ENCODE results near the gene GNAT3.

GNAT3 gene

DNA sequence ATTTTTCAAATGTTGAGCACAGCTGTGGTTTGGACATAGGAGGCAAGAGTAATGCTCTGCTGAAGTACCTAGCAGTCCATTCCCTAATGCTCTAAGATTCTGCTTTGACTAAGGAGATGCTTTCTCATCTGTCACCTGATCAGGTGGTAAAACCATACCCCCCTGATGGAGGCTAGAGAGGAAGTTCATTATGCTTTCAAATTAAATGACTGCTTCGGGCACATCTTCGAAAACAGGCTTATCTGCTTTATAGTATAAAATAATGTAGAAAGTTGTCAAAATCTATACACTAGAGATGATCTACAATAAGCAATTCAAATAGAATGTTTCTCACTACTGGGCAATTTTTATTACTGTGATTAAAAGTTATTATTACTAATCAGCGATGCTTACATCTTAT is at the start of gene GNAT3:
Gene GNAT3 (minus strand): TSS at position 101 of the 400 bp plus-strand sequence. CDS start 138 bp downstream, outside the sequence.
- no peak for DNase-seq (ENCODE audit: low spot score)
- no peak for FAIRE-seq

DNA sequence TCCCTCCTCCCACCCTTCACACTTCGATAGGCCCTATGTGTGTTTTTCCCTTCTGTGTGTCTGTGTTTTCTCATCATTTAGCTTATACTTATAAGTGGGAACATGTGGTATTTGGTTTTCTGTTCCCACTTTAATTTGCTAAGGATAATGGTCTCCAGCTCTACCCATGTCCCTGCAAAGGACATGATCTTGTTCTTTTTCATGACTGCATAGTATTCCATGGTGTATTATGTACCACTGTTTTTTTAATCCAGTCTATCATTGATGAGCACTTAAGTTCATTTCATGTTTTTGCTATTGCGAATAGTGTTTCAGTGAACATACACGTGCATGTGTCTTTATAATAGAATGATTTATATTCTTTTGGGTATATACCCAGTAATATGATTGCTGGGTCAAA is 46.3 kb upstream of the GNAT3 start:
- DNase-seq (ENCODE audit: low spot score) (no peak), FAIRE-seq (no peak)

DNA sequence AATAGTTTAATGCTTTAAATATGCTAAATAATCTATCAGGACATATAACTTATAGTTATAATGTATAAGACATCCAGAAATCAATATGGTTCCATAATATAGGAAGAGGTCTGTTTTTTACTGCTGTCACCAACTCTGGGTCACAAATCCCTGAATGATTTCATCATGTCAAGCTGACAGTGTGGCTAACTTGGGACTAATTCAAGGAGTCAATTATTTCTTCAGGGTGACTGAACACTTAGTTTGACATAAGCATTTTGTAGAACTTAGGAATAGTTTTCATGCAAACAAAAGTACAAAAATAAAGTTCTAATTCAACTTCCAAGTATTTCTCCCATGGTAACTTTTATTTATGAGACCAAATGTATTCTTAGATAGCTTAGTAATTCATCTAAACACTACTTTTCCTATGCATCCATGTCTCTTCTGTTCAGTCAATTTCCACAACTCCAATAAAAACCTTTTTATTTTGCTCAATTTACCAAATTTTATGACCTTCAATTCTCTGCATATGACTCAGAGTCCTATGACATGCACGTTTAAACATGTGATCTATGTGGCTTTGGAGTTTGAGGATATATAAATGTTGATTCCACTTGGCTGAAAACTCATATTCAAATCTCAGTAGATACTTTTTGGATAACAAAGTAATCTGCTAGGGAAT is 40.3 kb upstream of the GNAT3 start:
- DNase-seq (ENCODE audit: low spot score) (no peak), FAIRE-seq (no peak)

DNA sequence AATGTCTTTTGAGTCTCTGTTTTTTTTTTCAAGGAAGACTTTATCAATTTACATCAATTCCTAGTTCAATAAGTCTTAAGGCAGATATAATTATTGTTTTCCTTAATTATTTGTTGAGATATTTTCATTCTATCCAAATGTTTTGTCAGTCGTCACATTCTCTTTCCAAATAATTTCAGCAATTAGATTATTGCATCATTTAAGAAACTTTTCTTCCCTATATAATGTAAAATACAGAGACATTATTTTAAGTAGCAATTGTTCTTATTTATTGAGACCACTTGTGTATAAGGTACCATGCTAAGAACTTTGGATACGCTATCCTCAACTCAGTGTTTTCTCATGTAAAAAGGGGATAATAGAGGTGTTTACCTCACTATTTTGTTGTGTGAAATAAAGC is 38.1 kb upstream of the GNAT3 start:
- FAIRE-seq: peak; percentile 22
- DNase-seq (ENCODE audit: low spot score): no peak

DNA sequence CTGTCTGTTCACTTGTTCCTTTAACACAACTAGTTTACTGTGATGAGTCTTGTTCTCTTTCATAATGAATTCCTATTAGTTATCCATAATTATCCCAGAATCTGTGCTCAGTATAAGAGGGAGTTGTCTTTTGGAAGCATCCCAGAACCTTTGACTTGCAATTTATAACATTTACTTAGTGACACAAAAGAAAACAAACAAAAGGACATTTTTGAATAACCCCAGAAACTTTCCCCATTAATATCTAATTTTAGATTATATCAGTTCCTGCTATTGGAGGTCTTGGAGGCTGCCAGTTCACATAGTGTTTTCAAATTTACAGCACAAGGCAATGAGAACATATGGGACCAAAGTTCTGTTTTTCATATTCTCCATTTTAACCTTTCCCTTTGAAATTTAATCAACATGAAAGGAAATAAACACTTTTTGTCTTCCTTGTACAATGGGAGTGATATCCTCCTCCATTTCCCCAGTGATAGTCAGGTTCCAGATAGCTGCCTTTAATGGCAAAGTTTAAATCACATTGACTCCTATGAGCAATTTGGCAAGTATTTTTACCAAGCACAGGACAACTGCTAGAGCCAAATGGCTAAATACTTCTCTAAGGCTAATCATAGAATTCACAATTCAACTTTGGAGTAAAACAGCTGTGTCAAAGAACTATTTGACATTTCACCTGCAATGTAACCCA is 37.1 kb upstream of the GNAT3 start:
- no peak for DNase-seq (ENCODE audit: low spot score)
- no peak for FAIRE-seq

DNA sequence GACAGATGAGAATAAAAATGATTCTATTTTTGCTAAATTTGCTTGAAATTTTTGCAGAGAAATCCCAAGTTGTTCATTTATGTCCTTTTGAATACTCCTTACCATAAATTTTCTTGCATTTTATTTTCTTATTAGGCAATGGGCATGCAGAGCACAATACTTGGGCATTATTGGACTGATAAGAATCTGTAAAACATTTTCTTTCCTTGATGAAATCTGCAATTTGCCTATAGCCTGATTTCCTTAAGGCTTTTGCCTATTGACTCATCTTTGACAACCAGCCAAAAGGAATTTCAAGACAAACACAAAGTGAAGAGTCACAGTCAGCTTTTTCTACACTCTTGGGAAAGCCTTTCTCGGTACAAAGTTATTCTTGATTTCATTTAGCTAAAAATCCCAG is 30.5 kb upstream of the GNAT3 start:
- FAIRE-seq (peak; percentile 87), DNase-seq (ENCODE audit: low spot score) (peak; percentile 42)

DNA sequence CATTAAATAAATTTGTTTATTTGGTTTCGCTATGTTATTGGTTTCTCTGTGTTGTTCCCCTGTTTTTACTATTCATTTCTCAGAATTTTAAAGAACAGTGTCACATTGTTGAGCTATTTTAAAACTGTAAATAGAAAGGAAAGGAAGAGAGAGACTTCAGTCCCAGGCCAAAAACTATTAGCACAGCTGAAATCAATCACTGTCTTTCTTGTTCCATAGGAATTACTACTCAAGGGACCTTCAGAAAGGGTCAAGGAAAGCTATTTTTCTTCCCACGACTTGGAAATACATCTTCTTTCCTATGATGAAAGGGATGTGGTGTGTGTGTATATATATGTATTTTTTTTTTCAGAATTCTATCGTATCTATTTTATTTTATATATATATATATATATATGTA is 29.0 kb upstream of the GNAT3 start:
- FAIRE-seq (no peak), DNase-seq (ENCODE audit: low spot score) (no peak)

DNA sequence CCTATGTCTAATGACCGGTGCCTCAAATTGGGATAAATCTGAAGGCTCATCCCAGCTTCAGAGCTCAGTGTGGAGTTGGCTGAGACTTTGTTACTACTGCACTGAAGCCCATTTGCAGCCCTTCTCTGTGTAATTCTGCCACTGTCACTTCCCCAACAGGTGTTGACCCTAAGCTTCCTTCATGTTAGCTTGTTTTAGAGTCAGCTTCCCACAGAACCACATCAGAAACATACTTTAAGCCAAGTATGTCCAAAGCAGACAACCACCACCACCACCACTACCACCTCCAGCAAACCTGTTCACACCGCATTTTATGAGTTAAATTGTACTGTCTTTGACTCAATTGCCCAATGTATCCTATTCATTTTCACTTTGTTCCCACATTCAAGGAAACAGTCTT is 25.2 kb upstream of the GNAT3 start:
- FAIRE-seq (no peak), DNase-seq (ENCODE audit: low spot score) (no peak)

DNA sequence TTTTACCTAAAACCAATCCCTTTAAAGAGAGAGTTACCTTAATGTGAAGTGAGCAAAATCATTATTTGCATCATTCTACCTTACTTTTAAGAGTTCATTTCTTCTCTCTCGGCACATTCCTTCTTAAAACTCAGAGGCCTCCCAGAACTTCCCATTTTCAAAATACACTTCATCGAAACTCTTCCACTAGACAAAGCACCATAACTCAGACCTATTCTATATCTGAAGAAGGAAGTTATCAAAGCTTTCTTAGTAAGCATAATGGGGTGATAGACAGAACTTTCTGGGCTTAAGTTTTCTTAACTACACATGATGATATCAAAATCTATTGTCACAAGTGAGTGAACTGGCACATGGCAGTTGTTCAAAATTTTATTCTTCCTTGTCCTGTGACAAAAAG is 24.6 kb upstream of the GNAT3 start:
- no peak for DNase-seq (ENCODE audit: low spot score)

DNA sequence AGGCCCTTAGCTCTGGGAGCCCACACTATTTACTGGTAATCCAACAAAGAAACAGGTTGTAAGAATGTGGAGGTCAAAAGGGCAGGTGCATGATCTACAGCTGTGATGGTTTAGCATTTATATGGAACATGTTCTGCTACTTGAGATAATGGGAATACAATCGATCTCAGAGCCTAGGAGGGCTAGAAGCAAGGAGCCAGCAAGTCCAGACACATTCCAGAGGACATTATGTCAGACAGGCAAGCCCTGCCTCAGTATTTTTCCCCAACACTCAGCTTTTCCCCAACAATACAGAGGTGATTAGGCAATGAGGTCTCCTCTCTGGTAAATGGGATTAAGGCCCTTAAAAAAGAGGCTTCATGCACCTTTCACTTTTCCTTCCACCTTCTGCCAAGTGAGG is 21.4 kb upstream of the GNAT3 start:
- FAIRE-seq (no peak), DNase-seq (ENCODE audit: low spot score) (no peak)

More for the DNA sequence above, 24.6 kb upstream of the GNAT3 start:
- FAIRE-seq: no peak

DNA sequence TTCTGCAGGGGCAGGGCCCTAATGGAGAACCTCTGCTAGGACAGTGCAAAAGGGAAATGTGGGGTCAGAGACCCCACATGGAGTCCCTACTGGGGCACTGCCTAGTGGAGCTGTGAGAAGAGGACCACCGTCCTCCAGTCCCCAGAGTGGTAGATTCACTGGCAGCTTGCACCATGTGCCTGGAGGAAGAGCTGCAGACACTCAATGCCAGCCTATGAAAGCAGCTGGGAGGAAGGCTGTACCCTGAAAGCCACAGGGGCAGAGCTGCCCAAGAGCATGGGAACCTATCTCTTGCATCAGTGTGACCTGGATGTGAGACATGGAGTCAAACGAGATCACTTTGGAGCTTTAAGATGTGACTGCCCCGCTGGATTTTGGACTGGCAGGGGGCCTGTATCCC is 20.3 kb upstream of the GNAT3 start:
- FAIRE-seq: no peak
- no peak for DNase-seq (ENCODE audit: low spot score)

DNA sequence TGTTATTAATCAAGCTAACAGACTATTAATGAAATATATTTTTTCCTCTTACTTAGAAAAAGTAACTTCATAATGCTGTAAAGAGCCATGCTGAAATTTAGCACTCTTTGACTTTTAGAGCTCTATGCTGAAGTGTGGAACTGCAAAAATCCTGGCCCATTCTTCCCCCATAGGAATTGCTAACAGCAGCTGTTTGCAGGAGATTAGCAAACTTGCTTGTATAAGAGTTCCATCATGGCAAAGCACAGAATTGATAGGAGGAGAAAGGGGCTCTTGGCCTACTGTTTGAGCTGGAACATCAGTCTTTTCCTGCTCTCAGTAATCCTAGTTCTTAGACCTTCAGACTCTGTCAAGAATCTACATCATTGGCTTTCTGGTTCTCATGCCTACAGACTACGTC is 18.3 kb upstream of the GNAT3 start:
- FAIRE-seq: no peak
- DNase-seq (ENCODE audit: low spot score): no peak

DNA sequence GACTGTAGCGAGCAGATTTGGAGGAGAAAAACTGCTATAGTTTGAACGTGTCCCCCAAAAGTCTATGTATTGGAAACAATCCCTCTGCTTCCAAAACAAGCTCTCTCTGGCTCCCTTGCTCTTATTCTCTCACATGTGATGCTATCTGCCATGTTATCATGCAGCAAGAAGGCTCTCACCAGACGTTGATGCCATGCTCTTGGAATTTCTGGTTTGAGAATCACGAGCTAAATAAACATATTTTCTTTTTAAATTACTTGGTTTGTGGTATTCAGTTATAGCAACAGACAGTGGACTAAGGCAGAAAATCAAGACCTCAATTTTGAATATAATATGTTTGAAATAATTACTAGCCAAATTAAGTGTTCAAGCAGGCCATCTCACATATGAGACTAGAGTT is 17.5 kb upstream of the GNAT3 start:
- no peak for FAIRE-seq
- DNase-seq (ENCODE audit: low spot score): no peak

DNA sequence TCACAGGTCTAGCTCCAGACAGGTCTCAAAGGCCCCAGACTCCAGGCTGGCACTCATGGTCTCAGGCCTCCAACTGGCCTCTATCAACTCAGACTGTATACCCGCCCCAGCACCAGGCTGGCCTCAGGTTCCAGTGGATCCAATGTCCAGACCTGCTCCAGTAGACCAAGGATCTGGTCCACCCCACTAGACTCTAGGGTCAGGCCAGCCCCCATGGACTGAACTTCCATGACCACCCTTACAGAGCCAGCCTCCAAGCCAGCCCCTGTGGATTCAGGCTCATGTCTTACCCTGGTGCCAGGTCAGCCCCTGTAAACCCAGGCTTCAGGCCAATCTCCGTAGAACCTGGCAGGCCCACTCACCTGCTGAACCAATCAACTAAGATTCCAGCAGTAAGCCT is 16.8 kb upstream of the GNAT3 start:
- FAIRE-seq: no peak
- DNase-seq (ENCODE audit: low spot score): no peak

DNA sequence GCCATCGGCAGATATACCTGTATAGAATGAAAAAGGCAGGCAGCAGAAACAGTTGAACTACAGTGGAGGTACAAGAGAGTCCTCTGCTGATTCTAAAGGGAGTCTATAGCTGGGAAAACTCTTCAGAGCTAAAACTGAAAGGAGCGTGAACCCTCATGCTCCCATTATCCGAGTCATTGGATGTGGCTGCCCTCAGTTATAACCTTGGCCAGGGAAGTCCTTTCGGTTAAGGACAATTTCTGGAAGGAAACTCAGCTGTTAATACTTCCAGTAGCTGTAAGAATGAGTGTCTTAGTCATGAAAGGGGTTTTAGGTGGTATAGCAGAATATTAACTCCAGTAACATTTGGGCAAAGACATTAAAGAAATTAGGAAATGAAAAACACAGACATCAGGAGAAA is 14.6 kb upstream of the GNAT3 start:
- no peak for FAIRE-seq
- DNase-seq (ENCODE audit: low spot score): no peak

DNA sequence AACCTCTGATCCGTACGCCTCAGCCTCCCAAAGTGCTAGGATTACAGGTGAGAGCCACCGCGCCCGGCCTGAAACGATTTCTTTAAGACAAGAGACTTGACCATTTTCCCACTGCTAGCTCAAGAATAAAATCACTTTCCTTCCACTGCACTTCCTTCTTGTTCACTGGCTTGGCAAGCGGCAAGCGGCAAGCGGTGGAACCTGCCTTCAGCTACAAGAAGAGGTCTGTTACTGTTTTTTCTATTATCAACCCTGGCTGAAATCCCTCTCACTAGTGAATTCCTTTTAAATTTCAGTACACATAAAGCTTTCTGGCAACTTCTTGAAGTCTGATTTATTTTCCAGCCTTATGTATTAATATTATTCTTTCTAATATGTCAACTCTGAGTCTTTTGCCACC is 12.8 kb upstream of the GNAT3 start:
- FAIRE-seq: no peak

DNA sequence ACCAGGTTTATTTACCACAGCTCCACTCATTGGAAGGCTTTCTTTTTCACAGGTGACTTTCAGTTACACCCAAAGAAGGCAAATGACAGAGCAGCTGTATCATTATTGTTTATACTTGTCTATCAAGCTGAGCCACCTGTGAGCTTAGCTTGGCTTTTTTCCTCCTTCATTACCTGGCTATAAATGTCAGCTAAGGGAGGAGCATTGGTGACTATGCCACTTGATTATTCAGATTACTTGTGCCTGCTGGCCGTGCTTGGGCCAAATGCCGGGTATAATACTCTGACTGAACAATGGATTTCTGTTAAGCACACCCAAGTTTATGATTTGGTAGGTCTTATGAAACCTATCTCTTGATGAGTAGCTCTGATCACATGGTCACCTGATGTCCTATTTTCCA is 9.9 kb upstream of the GNAT3 start:
- no peak for DNase-seq (ENCODE audit: low spot score)
- no peak for FAIRE-seq

More for the DNA sequence above, 12.8 kb upstream of the GNAT3 start:
- DNase-seq (ENCODE audit: low spot score): no peak

DNA sequence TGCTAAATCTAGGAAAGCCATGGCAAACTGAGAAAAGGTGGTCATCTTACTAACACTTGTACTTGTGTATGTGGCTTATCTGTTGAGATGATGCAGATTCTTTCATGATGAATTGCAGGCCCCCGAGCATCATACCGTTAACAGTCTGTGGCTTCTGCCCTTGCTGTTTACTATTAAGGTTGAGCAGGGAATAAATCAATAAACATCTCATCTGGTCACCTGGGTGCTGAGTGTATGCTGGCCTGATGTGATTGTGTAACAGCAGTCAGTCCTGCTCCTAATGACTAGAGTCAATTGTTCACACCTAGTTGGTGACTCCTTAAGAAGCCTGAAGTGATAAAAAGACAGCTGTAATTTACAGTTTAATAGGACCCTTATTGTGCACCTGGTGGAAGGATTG is 8.3 kb upstream of the GNAT3 start:
- no peak for FAIRE-seq
- DNase-seq (ENCODE audit: low spot score): no peak

DNA sequence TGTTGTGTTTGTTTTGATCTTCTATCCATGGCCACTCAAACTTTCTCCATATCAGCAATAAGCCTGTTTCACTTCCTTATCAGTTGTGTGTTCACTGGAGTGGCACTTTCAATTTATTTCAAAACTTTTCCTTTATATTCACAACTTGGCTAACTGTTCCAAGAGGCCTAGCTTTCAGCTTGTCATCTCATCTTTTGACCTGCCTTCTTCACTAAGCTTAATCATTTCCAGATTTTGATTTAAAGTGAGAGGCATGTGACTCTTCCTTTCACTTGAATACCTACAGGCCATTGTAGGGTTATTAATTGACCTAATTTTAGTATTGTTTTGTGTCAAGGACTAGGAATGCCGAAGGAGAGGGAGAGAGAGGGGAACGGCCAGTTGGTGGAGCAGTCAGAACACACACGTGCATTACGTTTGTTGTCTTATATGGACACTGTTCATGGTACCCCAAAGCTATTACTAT is 5.5 kb upstream of the GNAT3 start:
- DNase-seq (ENCODE audit: low spot score) (no peak), FAIRE-seq (peak; percentile 49)

DNA sequence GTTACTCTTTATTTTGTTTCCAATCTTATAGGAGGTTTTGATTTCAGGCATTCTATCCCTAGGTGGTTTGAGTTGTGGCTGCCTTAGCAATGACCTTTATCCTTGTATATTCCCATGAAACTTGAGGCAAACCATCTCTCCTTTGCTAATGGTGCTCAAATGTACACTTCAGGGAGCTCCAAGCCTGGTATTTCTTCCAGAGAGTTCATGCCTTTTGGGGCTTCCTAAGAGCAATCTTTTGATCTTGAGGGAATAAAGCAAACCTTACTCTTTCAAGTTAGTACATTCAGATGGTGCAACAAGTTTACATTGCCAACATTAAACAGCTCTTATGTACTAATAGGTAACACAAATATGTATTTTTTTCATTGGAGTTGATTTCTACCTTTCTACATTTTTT is 3.4 kb upstream of the GNAT3 start:
- DNase-seq (ENCODE audit: low spot score): no peak
- no peak for FAIRE-seq

DNA sequence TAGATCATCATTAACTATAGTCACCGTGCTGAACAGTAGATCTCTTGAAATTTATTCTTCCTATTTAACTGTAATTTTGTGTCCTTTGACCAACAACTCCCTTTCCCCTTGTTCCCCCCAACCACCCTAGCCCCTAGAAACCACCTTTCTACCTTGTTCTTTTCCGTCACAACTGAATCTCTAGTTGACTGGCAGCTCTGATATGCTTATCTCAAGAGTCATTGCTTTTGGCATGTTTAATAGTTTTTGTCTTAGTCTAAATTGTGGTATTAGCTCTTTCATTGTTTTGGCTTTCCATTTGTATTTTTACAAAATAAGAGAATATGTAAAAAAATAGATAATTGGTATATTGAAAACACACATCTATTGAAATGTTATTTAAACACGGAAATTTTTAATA is 1.8 kb downstream of the GNAT3 start:
- DNase-seq (ENCODE audit: low spot score) (no peak), FAIRE-seq (peak; percentile 47)

DNA sequence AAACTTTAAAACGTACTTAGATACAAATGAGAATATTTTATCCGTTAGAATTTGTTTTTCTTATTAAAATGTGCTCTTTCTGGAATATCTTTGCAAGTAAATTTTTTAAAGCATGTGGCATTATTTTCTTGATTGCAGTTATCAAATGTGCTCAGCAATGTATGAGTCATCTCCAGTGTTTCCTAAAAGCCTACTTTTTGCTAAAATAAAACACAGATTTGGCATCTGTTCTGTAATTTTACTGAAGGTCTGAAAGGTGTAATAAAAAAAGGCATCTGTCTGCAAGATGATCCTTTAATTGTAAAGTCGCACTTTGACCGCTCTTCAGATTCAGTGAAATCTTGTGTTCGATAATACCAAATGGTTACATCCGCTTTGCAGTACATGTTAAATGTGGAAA is 3.4 kb downstream of the GNAT3 start:
- no peak for DNase-seq (ENCODE audit: low spot score)
- no peak for FAIRE-seq

DNA sequence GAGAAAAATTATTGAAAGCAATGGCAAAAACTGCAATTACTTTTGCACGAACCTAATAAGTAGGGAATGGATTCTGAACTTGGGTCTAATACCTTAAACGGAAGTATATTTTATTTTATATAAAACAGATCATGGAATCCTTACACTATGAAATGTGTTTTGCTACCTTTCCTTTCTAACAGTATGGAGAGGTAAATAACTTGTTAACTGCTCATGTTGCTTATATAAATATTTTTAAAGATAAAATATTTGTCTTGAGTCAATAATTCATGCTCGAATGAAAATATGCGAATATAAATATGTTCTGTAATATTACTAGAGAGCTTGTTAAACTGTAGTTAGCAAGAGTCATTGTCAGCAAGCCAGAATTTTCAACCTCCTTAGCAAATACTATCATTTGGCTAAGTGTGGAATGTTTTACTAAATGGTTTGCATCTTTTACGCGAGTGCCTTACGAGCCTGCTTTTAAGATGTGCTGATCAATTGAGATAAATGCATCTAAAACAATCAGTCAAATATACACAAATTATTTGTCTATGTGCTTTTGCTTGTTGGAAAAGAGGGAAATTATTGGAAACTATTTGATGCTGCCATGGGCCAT is 5.9 kb downstream of the GNAT3 start:
- FAIRE-seq: no peak
- no peak for DNase-seq (ENCODE audit: low spot score)
